ENCODE results near the gene PEG3. TPM values are rescaled to one million over a fixed set of nuclear protein-coding genes. Genes with fewer than 3 reads are reported as not detected.

PEG3 gene
- total and polyA plus RNA-seq, 2 donors: 1.3 to 2.5 TPM

DNA sequence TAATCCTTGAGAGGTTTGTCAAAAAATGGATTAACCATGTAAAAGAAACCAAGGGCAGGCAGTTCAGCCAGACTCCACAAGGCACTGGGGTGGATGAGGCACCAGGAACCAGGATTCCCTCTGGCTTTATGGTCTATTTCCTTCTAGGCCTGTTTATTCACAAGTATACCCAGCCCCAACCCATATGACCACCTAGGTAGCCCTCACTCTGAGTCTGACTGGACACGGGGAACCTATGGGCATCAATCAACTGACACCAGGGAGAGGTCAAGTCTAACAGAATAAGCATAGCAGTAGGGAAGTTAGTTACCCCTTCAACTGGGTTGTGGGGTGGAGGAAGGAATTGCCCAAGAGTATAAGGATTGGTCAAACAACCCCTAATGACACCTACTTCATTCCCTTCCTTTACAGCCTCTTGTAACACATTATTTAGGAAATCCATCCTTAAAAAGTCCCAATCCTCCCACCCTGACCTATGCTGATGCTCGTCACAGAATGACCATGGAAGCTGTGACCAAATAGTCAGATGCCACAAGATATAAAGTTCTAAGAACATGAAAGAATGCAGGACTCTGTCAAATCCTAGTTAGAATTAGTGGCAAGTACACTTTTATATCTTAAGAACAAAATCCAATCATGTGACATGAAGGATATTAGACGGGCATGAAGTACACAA lies 31.7 kb downstream of the PEG3 start:
- Histone ChIP-seq H3K4me1 (ENCODE audit: control insufficient read depth in 2 of 2, insufficient read depth in 2 of 2, low read length in 2 of 2) (no peaks in the 10 kb centered on the region), H3K4me3 (ENCODE audit: low read length in 2 of 2) (no peak overlapping the region), H3K36me3 (ENCODE audit: control insufficient read depth in 2 of 2, insufficient read depth in 2 of 2, low read length in 1 of 2) (no peaks in the 10 kb centered on the region), H3K27ac (ENCODE audit: low read depth in 1 of 2, low read length in 1 of 2) (no peak overlapping the region), H3K9me3 (ENCODE audit: control insufficient read depth in 2 of 2, insufficient read depth in 1 of 2, low read length in 1 of 2) (peaks cover 5 to 6% of the 10 kb centered on the region in 2 donors), H3K27me3 (ENCODE audit: control insufficient read depth in 2 of 2, insufficient read depth in 1 of 2, low read length in 1 of 2) (no peaks in the 10 kb centered on the region)
- DNase-seq (ENCODE audit: low read depth in 6 of 9, low spot score in 9 of 9): no peak
- 90% methylated on average over 3 of the region's 3 CpGs for WGBS

DNA sequence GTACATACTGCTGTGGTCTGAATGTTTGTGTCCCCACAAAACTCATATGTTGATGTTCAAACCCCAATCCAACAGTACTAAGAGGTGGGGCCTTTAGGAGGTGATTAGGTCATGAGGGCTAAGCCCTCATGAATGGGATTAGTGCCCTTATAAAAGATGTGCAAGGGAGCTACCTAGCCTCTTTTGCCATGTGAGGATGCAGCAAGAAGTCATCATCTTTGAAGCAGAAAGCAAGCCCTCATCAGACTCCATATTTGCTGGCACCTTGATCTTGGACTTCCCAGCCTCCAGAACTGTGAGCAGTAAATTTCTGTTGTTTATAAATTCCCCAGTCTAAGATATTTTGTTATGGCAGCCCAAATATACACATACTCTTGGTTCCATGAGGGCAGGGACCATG lies 33.9 kb downstream of the PEG3 start:
- Histone ChIP-seq H3K4me3 (ENCODE audit: low read length in 2 of 2) (no peak overlapping the region), H3K27ac (ENCODE audit: low read depth in 1 of 2, low read length in 1 of 2) (no peak overlapping the region), H3K4me1 (ENCODE audit: control insufficient read depth in 2 of 2, insufficient read depth in 2 of 2, low read length in 2 of 2) (no peaks in the 10 kb centered on the region), H3K9me3 (ENCODE audit: control insufficient read depth in 2 of 2, insufficient read depth in 1 of 2, low read length in 1 of 2) (peaks cover 2 to 21% of the 10 kb centered on the region in 2 donors), H3K36me3 (ENCODE audit: control insufficient read depth in 2 of 2, insufficient read depth in 2 of 2, low read length in 1 of 2) (no peaks in the 10 kb centered on the region), H3K27me3 (ENCODE audit: control insufficient read depth in 2 of 2, insufficient read depth in 1 of 2, low read length in 1 of 2) (no peaks in the 10 kb centered on the region)
- no peak for DNase-seq (ENCODE audit: low read depth in 6 of 9, low spot score in 9 of 9)

Other genes starting within 250 kb of the PEG3 start
- 5.1 TPM for gene ZNF71, start 245.4 kb downstream of the PEG3 start, total RNA-seq
- 3.5 TPM for gene ZNF71, start 245.4 kb downstream of the PEG3 start, polyA plus RNA-seq
- gene SMIM17, start 197.6 kb downstream of the PEG3 start, total RNA-seq: 0.38 TPM
- gene SMIM17, start 197.6 kb downstream of the PEG3 start, polyA plus RNA-seq: 0.21 TPM
- gene ZNF835, start 169.0 kb downstream of the PEG3 start, total RNA-seq: 0.71 TPM
- 0.34 TPM for gene ZNF835, start 169.0 kb downstream of the PEG3 start, polyA plus RNA-seq
- 0.09 TPM for gene ZIM2, start within 50 bp of the PEG3 start, total RNA-seq
- gene ZIM2, start within 50 bp of the PEG3 start, polyA plus RNA-seq: 0.05 TPM

Measured in thymus (tissue), 11 donors.